ENCODE measurements around the gene RAB1B.
"Not testable (repeated sequence)": the region's sequence is repeated elsewhere in the genome, so short reads cannot be mapped to it uniquely, and the experiment has no call there.

Gene RAB1B

GRCh38 chr11:66251809-66252208 lies 16.6 kb upstream of the RAB1B start:
- TF ChIP-seq NFRKB (IDR thresholded peaks at IDR 0.05) = no peak
- no peak for TF ChIP-seq TARDBP (IDR thresholded peaks at IDR 0.05)
- TF ChIP-seq ARNT (IDR thresholded peaks at IDR 0.05) = no peak
- TF ChIP-seq SP1 (IDR thresholded peaks at IDR 0.05) = no peak
- no peak for TF ChIP-seq ELF4 (IDR thresholded peaks at IDR 0.05)
- TF ChIP-seq L3MBTL2 (conservative IDR thresholded peaks at IDR 0.05) = no peak
- TF ChIP-seq ZNF384 (IDR thresholded peaks at IDR 0.05) = no peak
- TF ChIP-seq SUZ12 (IDR thresholded peaks at IDR 0.05) = no peak
- no peak for TF ChIP-seq FOXM1 (IDR thresholded peaks at IDR 0.05; ENCODE audit: borderline replicate concordance)
- TF ChIP-seq FOXK2 (IDR thresholded peaks at IDR 0.05) = no peak
- TF ChIP-seq CTBP1 (IDR thresholded peaks at IDR 0.05; ENCODE audit: borderline replicate concordance) = no peak
- no peak for TF ChIP-seq LEF1 (IDR thresholded peaks at IDR 0.05; ENCODE audit: borderline replicate concordance)
- POLR2A ChIA-PET = interaction anchor here (1.2 kb wide), 1 partner anchor 16 kb away, joined by 3 read pairs; no protein-coding TSS in a partner anchor
- CTCF ChIA-PET = interaction anchor here (1.2 kb wide), 1 partner anchor 30 kb away, joined by 3 read pairs; no protein-coding TSS in a partner anchor

GRCh38 chr11:66253081-66253480 lies 15.4 kb upstream of the RAB1B start:
- POLR2A ChIA-PET; DNase-seq (ENCODE audit: extremely low spot score); CTCF ChIA-PET: not testable (repeated sequence)

More at GRCh38 chr11:66251809-66252208, 16.6 kb upstream of the RAB1B start:
- DNase-seq (ENCODE audit: extremely low spot score) = no peak

- POLR2A ChIA-PET = interaction anchor here (0.7 kb wide), 1 partner anchor 12 kb away, joined by 3 read pairs; no protein-coding TSS in a partner anchor
- TF ChIP-seq ZNF384 (IDR thresholded peaks at IDR 0.05) = no peak
- no peak for TF ChIP-seq SP1 (IDR thresholded peaks at IDR 0.05)
- TF ChIP-seq ARNT (IDR thresholded peaks at IDR 0.05) = no peak
- TF ChIP-seq SUZ12 (IDR thresholded peaks at IDR 0.05) = no peak
- no peak for TF ChIP-seq LEF1 (IDR thresholded peaks at IDR 0.05; ENCODE audit: borderline replicate concordance)
- TF ChIP-seq PKNOX1 (IDR thresholded peaks at IDR 0.05) = no peak
- no peak for TF ChIP-seq CTBP1 (IDR thresholded peaks at IDR 0.05; ENCODE audit: borderline replicate concordance)
- TF ChIP-seq NFRKB (IDR thresholded peaks at IDR 0.05) = no peak
- no peak for TF ChIP-seq HDGF (IDR thresholded peaks at IDR 0.05; ENCODE audit: borderline replicate concordance)
- no peak for TF ChIP-seq ELF4 (IDR thresholded peaks at IDR 0.05)
- TF ChIP-seq L3MBTL2 (conservative IDR thresholded peaks at IDR 0.05) = no peak
- TF ChIP-seq BHLHE40 (IDR thresholded peaks at IDR 0.05; ENCODE audit: borderline replicate concordance) = no peak
- no peak for TF ChIP-seq FOXA1 (IDR thresholded peaks at IDR 0.05)
- no peak for TF ChIP-seq FOXK2 (IDR thresholded peaks at IDR 0.05)
- no peak for TF ChIP-seq FOXM1 (IDR thresholded peaks at IDR 0.05; ENCODE audit: borderline replicate concordance)
- TF ChIP-seq TARDBP (IDR thresholded peaks at IDR 0.05) = no peak
- CTCF ChIA-PET = interaction anchor here (0.8 to 2.0 kb wide), 3 partner anchors 21 to 37 kb away, joined by 3 to 10 read pairs (median 3); partner anchors contain the start of gene YIF1A
- DNase-seq (ENCODE audit: extremely low spot score) = no peak
Measured at GRCh38 chr11:66258473-66258893, 10.0 kb upstream of the RAB1B start.

- no peak for DNase-seq (ENCODE audit: extremely low spot score)
- ChIA-PET POLR2A (interaction anchor here (2.9 kb wide), 1 partner anchor 30 kb away, joined by 9 read pairs; the partner anchor contains the start of gene YIF1A), CTCF (interaction anchor here (0.8 to 2.0 kb wide), 3 partner anchors 20 to 37 kb away, joined by 3 to 10 read pairs (median 3); partner anchors contain the start of gene YIF1A)
- no peak for TF ChIP-seq LEF1 (IDR thresholded peaks at IDR 0.05; ENCODE audit: borderline replicate concordance)
- TF ChIP-seq ZNF384 (IDR thresholded peaks at IDR 0.05) = no peak
- TF ChIP-seq ARNT (IDR thresholded peaks at IDR 0.05) = no peak
- no peak for TF ChIP-seq CTBP1 (IDR thresholded peaks at IDR 0.05; ENCODE audit: borderline replicate concordance)
- TF ChIP-seq FOXK2 (IDR thresholded peaks at IDR 0.05) = no peak
- TF ChIP-seq HDGF (IDR thresholded peaks at IDR 0.05; ENCODE audit: borderline replicate concordance) = no peak
- no peak for TF ChIP-seq FOXM1 (IDR thresholded peaks at IDR 0.05; ENCODE audit: borderline replicate concordance)
- TF ChIP-seq SP1 (IDR thresholded peaks at IDR 0.05) = no peak
- no peak for TF ChIP-seq L3MBTL2 (conservative IDR thresholded peaks at IDR 0.05)
- TF ChIP-seq NFRKB (IDR thresholded peaks at IDR 0.05) = no peak
Measured at GRCh38 chr11:66259225-66259624, 9.2 kb upstream of the RAB1B start.

GRCh38 chr11:66259956-66260355 lies 8.5 kb upstream of the RAB1B start:
- ChIA-PET POLR2A (interaction anchor here (2.9 kb wide), 1 partner anchor 29 kb away, joined by 9 read pairs; the partner anchor contains the start of gene YIF1A), CTCF (interaction anchor here (2.0 kb wide), 1 partner anchor 38 kb away, joined by 10 read pairs; no protein-coding TSS in a partner anchor)
- no peak for TF ChIP-seq SP1 (IDR thresholded peaks at IDR 0.05)
- no peak for TF ChIP-seq CTBP1 (IDR thresholded peaks at IDR 0.05; ENCODE audit: borderline replicate concordance)
- no peak for TF ChIP-seq SUZ12 (IDR thresholded peaks at IDR 0.05)
- TF ChIP-seq BHLHE40 (IDR thresholded peaks at IDR 0.05; ENCODE audit: borderline replicate concordance) = no peak
- TF ChIP-seq ARNT (IDR thresholded peaks at IDR 0.05) = no peak
- no peak for TF ChIP-seq L3MBTL2 (conservative IDR thresholded peaks at IDR 0.05)
- DNase-seq (ENCODE audit: extremely low spot score) = no peak

- CTCF ChIA-PET = interaction anchor here (0.9 kb wide), 1 partner anchor 40 kb away, joined by 5 read pairs; no protein-coding TSS in a partner anchor
- no peak for DNase-seq (ENCODE audit: extremely low spot score)
- TF ChIP-seq CTBP1 (IDR thresholded peaks at IDR 0.05; ENCODE audit: borderline replicate concordance) (no peak), BHLHE40 (IDR thresholded peaks at IDR 0.05; ENCODE audit: borderline replicate concordance) (no peak), TARDBP (IDR thresholded peaks at IDR 0.05) (no peak)
- POLR2A ChIA-PET = interaction anchor here (2.9 kb wide), 1 partner anchor 27 kb away, joined by 9 read pairs; the partner anchor contains the start of gene YIF1A
Measured at GRCh38 chr11:66261578-66261977, 6.9 kb upstream of the RAB1B start.

- POLR2A ChIA-PET = no interaction called here
- TF ChIP-seq LEF1 (IDR thresholded peaks at IDR 0.05; ENCODE audit: borderline replicate concordance) = no peak
- TF ChIP-seq TARDBP (IDR thresholded peaks at IDR 0.05) = no peak
- no peak for TF ChIP-seq ARNT (IDR thresholded peaks at IDR 0.05)
- no peak for TF ChIP-seq FOXA1 (IDR thresholded peaks at IDR 0.05)
- TF ChIP-seq HDGF (IDR thresholded peaks at IDR 0.05; ENCODE audit: borderline replicate concordance) = no peak
- no peak for TF ChIP-seq ELF4 (IDR thresholded peaks at IDR 0.05)
- TF ChIP-seq BHLHE40 (IDR thresholded peaks at IDR 0.05; ENCODE audit: borderline replicate concordance) = no peak
- no peak for TF ChIP-seq L3MBTL2 (conservative IDR thresholded peaks at IDR 0.05)
- no peak for TF ChIP-seq SUZ12 (IDR thresholded peaks at IDR 0.05)
- no peak for TF ChIP-seq SP1 (IDR thresholded peaks at IDR 0.05)
- no peak for TF ChIP-seq FOXM1 (IDR thresholded peaks at IDR 0.05; ENCODE audit: borderline replicate concordance)
- TF ChIP-seq NFRKB (IDR thresholded peaks at IDR 0.05) = no peak
- no peak for TF ChIP-seq CTBP1 (IDR thresholded peaks at IDR 0.05; ENCODE audit: borderline replicate concordance)
- CTCF ChIA-PET = interaction anchor here (0.9 kb wide), 1 partner anchor 40 kb away, joined by 5 read pairs; no protein-coding TSS in a partner anchor
Measured at GRCh38 chr11:66262191-66262590, 6.2 kb upstream of the RAB1B start.

More at GRCh38 chr11:66262191-66262590, 6.2 kb upstream of the RAB1B start:
- DNase-seq (ENCODE audit: extremely low spot score) = no peak
